ENCODE measurements around the gene FOXRED2. TPM values are rescaled to one million over a fixed set of nuclear protein-coding genes. Genes with fewer than 3 reads are reported as not detected.

The FOXRED2 gene
- total and polyA plus RNA-seq, 2 of the 8 experiments (the other 6 are each of a cell fraction or from before 2014, with no cell fraction given): 11.5 to 27.8 TPM

GRCh38 chr22:36491155-36491554 lies 15.7 kb downstream of the FOXRED2 start:
- Histone ChIP-seq H3K9me3 (ENCODE audit: insufficient read depth in 2 of 2, low read depth in 1 of 2, low read length in 1 of 2) (no peaks in the 10 kb centered on the region), H3K9ac (replicated peaks in 1 of 4; ENCODE audit: extremely low read depth in 1 of 4, low read depth in 3 of 4, low read length in 3 of 4) (no peak overlapping the region), H2BK15ac (ENCODE audit: low read length) (no peak overlapping the region), H3K36me3 (ENCODE audit: control insufficient read depth in 2 of 4, insufficient read depth in 4 of 4, low read length in 3 of 4) (peaks cover 3 to 27% (median 6%) of the 10 kb centered on the region in 4 experiments; a peak in 5 of 8 replicates), H3K79me1 (ENCODE audit: low read depth, low read length) (no peaks in the 10 kb centered on the region), H3K4me3 (ENCODE audit: extremely low read depth in 1 of 4, insufficient read depth in 2 of 4, low read depth in 3 of 4, low read length in 4 of 4) (no peak overlapping the region), H3K18ac (ENCODE audit: extremely low read depth, low read length) (no peak overlapping the region), H3K14ac (ENCODE audit: insufficient read length) (no peak overlapping the region), H4K91ac (replicated peaks; ENCODE audit: insufficient read length, low read length) (no peak overlapping the region), H3K56ac (replicated peaks; ENCODE audit: insufficient read length, low read depth, low read length) (no peak overlapping the region), H2BK5ac (ENCODE audit: low read depth, low read length) (no peak overlapping the region), H2BK12ac (ENCODE audit: low read depth, low read length) (no peak overlapping the region), H3K27ac (ENCODE audit: low read depth, low read length) (no peak overlapping the region), H2BK120ac (replicated peaks; ENCODE audit: low read depth, low read length) (no peak overlapping the region), H2AFZ (ENCODE audit: low read length) (no peak overlapping the region), H4K20me1 (replicated peaks in 1 of 2; ENCODE audit: control insufficient read depth in 1 of 2, insufficient read depth in 2 of 2, low read length in 2 of 2) (no peaks in the 10 kb centered on the region), H2AK5ac (ENCODE audit: low read depth, low read length) (no peak overlapping the region), H4K8ac (ENCODE audit: extremely low read depth, insufficient read depth, low read length) (no peak overlapping the region), H3K23me2 (ENCODE audit: low read depth, low read length) (no peaks in the 10 kb centered on the region), H3K23ac (ENCODE audit: insufficient read length) (no peak overlapping the region), H3K4ac (replicated peaks; ENCODE audit: insufficient read length, low read depth, low read length) (no peak overlapping the region), H3K79me2 (ENCODE audit: control insufficient read depth in 1 of 2, insufficient read depth in 2 of 2, low read length in 2 of 2) (no peaks in the 10 kb centered on the region), H2BK20ac (ENCODE audit: low read length) (no peak overlapping the region), H4K5ac (ENCODE audit: insufficient read length, low read depth, low read length) (no peak overlapping the region), H3K4me2 (ENCODE audit: insufficient read depth in 1 of 2, low read depth in 2 of 2, low read length in 2 of 2) (no peak overlapping the region), H3K4me1 (replicated peaks in 1 of 4; ENCODE audit: control insufficient read depth in 3 of 4, insufficient read depth in 4 of 4, low read length in 3 of 4) (no peaks in the 10 kb centered on the region), H3K27me3 (replicated peaks in 1 of 4; ENCODE audit: control insufficient read depth in 3 of 4, extremely low read depth in 1 of 4, insufficient read depth in 3 of 4, low read length in 3 of 4) (no peaks in the 10 kb centered on the region; a peak in 1 of 7 replicates)
- CTCF ChIA-PET (ENCODE audit: partially characterized antibody): interaction anchor here (1.0 to 4.9 kb wide), 5 partner anchors 20 to 189 kb away, joined by 3 to 31 read pairs (median 4); no protein-coding TSS in a partner anchor
- FAIRE-seq (no peak), DNase-seq (ENCODE audit: low read depth in 1 of 2, low spot score in 2 of 2) (no peak)
- POLR2A ChIA-PET (ENCODE audit: partially characterized antibody): interaction anchor here (0.6 to 2.7 kb wide), 7 partner anchors 9 to 372 kb away, joined by 3 to 9 read pairs (median 3); partner anchors contain the start of genes FOXRED2 and TXN2
- WGBS, 2 experiments (ENCODE audit: extremely low coverage in 1 of 2, insufficient coverage in 1 of 2, insufficient read length in 1 of 2, insufficient replicate concordance in 2 of 2, low coverage in 1 of 2, low lambda C conversion rate in 2 of 2, missing lambda C conversion rate in 1 of 2): 100% methylated on average over 7 of the region's 7 CpGs; no CpG with 5 or more reads in 1 of the 2 experiments
- TF ChIP-seq ATF3 (IDR thresholded peaks at IDR 0.05; ENCODE audit: insufficient read depth, low read depth, low read length) (no peak), KDM4A (IDR thresholded peaks at IDR 0.05; ENCODE audit: low read depth, low read length, severe bottlenecking) (no peak), FOSL1 (IDR thresholded peaks at IDR 0.05; ENCODE audit: insufficient read depth, low read depth, low read length) (no peak)
